ENCODE data around the gene UBXN7.
"Not testable (repeated sequence)": the region's sequence is repeated elsewhere in the genome, so short reads cannot be mapped to it uniquely, and the experiment has no call there.

UBXN7 gene

GRCh38 chr3:196432137-196432879 lies at the start of gene UBXN7:
Gene UBXN7, minus strand, starts transcription at chr3:196432427. Its CDS starts 28 bp downstream, at chr3:196432399.
- DNase-seq, result peak; percentile 89

DNA sequence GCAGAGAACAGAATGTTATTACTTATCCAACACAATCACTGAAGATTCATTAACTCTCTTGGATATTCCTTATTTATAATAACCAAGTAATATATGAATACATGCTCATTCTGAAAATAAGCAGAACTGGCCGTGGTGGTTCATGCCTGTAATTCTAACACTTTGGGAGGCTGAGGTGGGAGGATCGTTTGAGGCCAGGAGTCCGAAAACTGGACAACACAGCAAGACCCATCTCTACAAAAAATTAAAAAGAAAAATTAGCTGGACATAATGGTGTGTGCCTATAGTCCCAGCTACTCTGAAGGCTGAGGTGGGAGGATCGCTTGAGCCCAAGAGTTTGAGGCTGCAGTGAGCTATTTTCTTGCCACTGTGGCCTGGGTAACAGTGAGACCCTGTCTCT lies 45.5 kb upstream of the UBXN7 start:
- no peak for DNase-seq

DNA sequence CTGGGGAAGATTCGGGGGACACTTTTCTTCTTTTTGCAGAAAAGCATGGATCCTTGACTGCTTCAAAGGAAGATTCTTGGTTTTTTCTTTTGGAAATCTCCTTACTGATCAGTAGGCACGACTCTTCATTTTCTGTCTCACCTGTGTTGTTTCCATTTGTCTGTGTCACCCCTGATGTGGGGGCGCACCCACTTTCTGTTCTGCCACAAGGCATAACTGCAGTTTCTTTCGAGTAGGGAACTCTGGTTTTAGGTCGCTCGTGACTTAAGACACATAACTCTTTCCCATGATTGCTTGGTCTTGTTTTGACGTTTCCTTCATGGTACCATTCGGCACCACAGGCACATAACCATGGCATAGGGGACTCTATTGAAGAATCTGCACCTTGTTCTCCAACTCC lies 40.1 kb upstream of the UBXN7 start:
- no peak for DNase-seq

DNA sequence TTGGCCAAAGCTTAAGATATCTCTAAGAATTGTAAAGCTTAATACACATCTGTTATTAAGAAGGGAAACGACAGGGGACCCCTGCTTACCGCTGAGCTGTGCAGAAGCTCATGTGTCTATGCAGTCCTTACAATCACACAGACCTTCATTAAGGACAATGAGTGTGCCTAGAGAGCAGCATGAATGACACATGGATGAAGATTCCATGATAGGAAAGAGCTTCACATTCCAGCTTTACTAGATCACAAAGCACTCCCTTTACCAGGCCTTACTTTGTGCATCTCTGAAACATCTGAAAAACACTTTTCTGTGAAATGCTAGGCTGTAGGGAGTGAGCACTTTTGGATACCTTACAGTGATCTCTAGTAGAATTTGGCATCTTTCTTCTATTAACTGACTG lies 39.3 kb upstream of the UBXN7 start:
- no peak for DNase-seq

DNA sequence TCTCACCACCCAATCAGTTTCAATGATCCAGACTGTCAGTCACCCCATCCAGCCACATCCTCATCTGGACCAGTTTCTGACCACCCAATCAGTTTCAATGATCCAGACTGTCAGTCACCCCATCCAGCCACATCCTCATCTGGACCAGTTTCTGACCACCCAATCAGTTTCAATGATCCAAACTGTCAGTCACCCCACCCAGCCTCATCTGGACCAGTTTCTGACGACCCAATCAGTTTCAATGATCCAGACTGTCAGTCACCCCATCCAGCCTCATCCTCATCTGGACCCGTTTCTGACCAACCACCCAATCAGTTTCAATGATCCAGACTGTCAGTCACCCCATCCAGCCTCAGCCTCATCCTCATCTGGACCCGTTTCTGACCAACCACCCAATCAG lies 38.0 kb upstream of the UBXN7 start:
- not testable (repeated sequence) for DNase-seq

DNA sequence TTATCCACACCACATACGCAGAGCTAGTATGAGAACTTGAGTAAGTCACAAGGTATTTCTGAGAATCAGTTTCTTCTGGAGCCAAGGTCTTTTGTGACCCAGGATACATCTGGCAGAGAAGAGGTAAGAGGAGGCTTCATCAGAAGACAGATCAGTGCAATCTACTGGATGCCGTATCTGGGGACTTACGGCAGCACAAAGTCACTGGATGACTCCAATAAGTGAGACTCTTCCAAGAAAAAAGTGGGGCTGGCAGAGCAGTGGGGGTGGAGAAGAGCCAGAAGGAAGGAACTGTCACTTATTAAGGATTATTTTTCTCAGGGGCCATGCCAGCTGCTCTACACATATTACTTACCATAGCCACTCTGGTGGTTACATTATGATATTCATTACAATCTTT lies 31.6 kb upstream of the UBXN7 start:
- DNase-seq, result no peak

DNA sequence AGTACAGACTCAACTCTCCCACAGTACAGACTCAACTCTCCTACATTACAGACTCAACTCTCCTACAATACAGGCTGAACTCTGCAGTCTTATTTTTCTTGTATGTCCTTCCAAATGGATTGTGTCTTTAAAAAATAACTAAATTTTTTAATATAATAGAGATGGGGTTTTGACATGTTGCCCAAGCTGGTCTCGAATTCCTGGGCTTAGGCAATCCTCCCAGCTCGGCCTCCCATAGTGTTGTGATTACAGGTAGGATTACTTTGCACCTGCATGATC lies 31.2 kb upstream of the UBXN7 start:
- no peak for DNase-seq

DNA sequence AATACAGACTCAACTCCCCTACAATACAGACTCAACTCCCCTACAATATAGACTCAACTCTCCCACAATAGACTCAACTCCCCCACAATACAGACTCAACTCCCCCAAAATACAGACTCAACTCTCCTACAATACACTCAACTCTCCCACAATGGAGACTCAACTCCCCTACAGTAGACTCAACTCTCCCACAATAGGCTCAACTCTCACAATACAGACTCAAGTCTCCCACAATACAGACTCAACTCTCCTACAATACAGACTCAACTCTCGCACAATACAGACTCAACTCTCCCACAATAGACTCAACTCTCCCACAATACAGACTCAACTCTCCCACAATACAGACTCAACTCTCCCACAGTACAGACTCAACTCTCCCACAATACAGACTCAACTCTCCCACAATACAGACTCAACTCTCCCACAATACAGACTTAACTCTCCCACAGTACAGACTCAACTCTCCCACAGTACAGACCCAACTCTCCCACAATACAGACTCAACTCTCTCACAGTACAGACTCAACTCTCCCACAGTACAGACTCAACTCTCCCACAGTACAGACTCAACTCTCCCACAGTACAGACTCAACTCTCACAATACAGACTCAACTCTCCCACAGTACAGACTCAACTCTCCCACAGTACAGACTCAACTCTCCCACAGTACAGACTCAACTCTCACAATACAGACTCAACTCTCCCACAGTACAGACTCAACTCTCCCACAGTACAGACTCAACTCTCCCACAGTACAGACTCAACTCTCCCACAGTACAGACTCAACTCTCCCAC lies 30.7 kb upstream of the UBXN7 start:
- not testable (repeated sequence) for DNase-seq

GRCh38 chr3:196458063-196458462 lies 25.8 kb upstream of the UBXN7 start:
- DNase-seq, result no peak

- not testable (repeated sequence) for DNase-seq
These were observed 25.2 kb upstream of the UBXN7 start for GRCh38 chr3:196457470-196457869.

DNA sequence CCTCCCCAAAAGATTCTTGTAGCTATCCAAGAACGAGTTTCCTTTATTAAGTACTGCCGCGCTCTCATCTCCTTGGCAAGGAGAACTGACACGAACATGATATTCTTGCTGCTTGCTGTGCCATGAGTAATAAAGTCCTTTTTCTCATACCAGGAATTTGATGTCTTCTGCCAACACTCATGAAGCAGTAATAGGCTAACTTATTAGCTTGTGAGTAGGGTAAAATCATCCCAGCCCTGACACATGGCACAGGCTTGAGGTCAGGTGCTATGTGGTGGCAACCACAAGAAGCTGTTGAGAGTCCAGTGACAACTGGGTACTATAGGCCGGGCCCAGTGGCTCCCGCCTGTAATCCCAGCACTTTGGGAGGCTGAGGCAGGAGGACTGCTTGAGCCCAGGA lies 22.7 kb upstream of the UBXN7 start:
- DNase-seq, result no peak

- DNase-seq, result not testable (repeated sequence)
These were observed 13.2 kb upstream of the UBXN7 start for GRCh38 chr3:196445391-196445790.

GRCh38 chr3:196444500-196444894 lies 12.3 kb upstream of the UBXN7 start:
- no peak for DNase-seq

GRCh38 chr3:196440696-196441095 lies 8.5 kb upstream of the UBXN7 start:
- DNase-seq, result no peak

- DNase-seq, result no peak
These were observed 7.9 kb upstream of the UBXN7 start for GRCh38 chr3:196440041-196440537.

- DNase-seq, result peak; percentile 27
These were observed 768 bp downstream of the UBXN7 start for GRCh38 chr3:196431181-196432136.

GRCh38 chr3:196428041-196428440 lies 4.2 kb downstream of the UBXN7 start:
- no peak for DNase-seq

GRCh38 chr3:196424421-196424820 lies 7.8 kb downstream of the UBXN7 start:
- not testable (repeated sequence) for DNase-seq

GRCh38 chr3:196423044-196423781 lies 9.0 kb downstream of the UBXN7 start:
- DNase-seq, result no peak

- not testable (repeated sequence) for DNase-seq
These were observed 10.6 kb downstream of the UBXN7 start for GRCh38 chr3:196421668-196422067.

DNA sequence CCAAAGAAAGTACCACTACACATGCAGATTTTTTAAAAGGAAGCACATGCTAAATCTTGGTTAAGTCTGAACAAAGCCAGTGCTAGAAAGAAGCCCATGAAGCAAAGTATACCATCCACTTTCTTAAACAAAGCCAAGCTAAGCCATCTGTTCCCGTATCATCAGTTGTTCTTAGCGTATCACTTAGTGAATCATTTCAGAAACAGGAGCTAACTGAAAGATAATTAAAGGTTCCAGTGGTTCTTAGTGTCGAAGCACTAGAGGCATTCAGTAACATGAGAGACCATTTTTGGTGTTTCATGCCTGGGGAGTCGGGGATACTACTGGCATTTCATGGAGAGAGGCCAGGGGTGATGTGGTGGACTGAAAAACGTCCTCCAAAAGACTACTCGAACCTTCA lies 12.8 kb downstream of the UBXN7 start:
- no peak for DNase-seq

- no peak for DNase-seq
These were observed 13.6 kb downstream of the UBXN7 start for GRCh38 chr3:196418601-196419000.

Measured in NCI-H2171 (cell line).